ENCODE data around the gene STK36. TPM values are rescaled to one million over a fixed set of nuclear protein-coding genes. Genes with fewer than 3 reads are reported as not detected.
A peak's percentile ranks its signal among the peaks of the same experiment; 100 is the strongest.

Gene STK36, protein sequence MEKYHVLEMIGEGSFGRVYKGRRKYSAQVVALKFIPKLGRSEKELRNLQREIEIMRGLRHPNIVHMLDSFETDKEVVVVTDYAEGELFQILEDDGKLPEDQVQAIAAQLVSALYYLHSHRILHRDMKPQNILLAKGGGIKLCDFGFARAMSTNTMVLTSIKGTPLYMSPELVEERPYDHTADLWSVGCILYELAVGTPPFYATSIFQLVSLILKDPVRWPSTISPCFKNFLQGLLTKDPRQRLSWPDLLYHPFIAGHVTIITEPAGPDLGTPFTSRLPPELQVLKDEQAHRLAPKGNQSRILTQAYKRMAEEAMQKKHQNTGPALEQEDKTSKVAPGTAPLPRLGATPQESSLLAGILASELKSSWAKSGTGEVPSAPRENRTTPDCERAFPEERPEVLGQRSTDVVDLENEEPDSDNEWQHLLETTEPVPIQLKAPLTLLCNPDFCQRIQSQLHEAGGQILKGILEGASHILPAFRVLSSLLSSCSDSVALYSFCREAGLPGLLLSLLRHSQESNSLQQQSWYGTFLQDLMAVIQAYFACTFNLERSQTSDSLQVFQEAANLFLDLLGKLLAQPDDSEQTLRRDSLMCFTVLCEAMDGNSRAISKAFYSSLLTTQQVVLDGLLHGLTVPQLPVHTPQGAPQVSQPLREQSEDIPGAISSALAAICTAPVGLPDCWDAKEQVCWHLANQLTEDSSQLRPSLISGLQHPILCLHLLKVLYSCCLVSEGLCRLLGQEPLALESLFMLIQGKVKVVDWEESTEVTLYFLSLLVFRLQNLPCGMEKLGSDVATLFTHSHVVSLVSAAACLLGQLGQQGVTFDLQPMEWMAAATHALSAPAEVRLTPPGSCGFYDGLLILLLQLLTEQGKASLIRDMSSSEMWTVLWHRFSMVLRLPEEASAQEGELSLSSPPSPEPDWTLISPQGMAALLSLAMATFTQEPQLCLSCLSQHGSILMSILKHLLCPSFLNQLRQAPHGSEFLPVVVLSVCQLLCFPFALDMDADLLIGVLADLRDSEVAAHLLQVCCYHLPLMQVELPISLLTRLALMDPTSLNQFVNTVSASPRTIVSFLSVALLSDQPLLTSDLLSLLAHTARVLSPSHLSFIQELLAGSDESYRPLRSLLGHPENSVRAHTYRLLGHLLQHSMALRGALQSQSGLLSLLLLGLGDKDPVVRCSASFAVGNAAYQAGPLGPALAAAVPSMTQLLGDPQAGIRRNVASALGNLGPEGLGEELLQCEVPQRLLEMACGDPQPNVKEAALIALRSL (N-terminal part only)
- total RNA-seq, result 71.1 TPM

DNA sequence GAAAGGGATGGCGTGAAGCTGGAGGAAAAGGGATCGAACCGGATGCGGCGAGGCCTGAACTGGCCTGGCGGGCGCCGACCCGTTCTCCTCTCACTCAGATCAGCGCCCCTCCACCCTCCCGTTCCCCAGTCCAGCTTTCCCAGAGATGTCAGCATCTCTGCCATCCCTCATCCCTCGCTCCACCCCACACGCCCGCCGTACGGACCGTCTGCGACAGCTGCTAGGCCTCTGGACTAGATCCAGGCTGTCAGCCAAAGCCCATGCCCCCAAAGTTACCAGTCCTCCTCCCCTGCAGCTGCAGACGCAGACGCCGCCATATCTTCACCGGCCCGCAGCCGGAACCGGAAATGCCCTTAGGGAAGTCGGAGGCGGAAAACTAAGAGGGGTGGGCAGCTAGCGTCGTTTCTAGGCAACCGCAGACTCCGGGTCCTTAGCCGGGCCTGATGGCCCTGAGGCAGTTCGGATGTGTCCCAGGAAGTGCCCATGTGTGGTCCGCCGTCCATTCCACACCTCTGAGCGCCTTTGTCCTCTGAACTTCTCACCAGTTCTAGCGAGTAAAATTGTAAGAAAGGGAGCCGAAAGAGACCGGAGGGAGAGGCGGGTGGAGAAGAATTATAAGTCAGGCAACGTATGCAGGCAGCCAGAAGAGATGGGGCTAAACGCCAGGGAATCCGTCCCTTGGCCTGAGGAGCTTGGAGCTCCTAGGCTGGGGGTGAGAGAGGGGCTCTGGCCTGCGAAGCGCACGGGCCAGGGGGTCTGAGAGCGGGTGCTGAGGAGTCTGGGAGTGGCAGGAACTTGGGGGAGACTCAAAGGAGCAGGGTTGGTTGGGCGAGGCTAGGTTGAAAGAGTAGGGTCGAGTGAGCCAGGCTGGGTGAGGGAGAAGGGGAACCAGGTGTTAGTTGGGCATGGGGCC is at the start of gene STK36, which contains the start of gene RNF25:
Gene STK36 (plus strand): TSS at position 433 of the 913 bp plus-strand sequence. CDS start 744 bp downstream, outside the sequence.
Gene RNF25 (minus strand): TSS at position 349 of the 913 bp plus-strand sequence. CDS start 32 bp downstream, at position 317.
- peak; percentile 84 for DNase-seq (ENCODE audit: low spot score)

DNA sequence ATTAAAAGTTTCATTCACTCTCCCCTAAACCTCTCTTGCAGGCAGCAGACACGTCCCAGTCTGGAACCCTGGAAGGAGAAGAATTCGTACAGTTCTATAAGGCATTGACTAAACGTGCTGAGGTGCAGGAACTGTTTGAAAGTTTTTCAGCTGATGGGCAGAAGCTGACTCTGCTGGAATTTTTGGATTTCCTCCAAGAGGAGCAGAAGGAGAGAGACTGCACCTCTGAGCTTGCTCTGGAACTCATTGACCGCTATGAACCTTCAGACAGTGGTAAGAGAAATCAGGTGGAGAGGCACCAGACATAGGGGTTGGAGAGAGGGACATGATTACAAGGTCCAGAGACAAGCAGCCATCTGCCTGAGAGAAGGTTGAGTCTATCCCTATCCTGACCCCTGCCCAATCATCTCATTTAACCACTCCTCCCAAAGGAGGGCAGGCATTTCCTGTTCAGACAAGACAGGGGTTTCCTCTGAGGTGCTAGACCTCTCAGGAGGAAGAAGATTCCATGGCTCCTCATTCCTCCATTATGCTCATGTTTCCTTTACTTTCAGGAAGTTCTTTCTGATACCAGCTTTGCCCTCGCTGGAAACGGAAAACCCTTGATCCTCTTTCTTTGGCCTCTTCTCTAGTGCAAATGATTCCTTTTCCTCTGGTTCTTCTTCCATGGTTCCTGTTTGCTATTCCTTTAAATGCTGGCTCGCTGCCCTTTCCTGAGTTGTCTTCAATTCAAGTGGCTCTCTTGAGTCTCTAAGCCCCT is 49.1 kb upstream of the STK36 start:
- no peak for DNase-seq (ENCODE audit: low spot score)

DNA sequence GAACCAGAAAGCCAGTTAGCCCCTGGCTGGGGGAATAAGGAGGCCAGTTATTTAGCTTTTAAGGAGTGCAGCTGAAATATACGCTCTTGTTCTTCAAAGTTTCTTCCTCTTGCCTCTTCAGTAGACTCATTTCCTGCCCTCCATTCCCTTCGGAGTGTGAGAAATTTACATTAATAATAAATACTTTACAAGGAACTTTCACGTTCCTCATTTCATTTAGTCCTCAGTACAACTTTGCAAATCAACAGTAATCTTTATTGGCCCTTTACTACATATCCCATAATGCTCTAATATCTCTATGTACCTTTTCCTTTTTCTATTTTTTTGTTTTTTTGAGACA is 48.5 kb upstream of the STK36 start:
- DNase-seq (ENCODE audit: low spot score), result no peak

DNA sequence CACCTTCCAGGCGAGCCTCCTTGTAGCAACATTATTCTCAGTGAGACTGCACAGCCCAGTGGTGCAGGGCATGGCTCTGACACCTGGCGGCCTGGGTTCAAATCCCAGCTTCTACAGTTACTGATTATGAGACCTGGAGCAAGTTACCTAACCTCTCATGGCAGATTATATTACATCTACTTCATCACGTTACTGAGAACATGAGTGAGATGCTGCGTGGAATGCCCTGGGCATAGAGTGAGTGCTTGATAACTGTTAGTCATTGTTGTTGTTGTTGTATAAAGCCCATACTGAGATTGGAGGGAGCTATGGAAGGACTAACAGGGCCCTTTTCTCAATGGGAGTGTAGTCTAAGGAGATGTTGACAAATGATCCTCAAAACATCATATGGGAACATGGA is 45.5 kb upstream of the STK36 start:
- DNase-seq (ENCODE audit: low spot score), result no peak

DNA sequence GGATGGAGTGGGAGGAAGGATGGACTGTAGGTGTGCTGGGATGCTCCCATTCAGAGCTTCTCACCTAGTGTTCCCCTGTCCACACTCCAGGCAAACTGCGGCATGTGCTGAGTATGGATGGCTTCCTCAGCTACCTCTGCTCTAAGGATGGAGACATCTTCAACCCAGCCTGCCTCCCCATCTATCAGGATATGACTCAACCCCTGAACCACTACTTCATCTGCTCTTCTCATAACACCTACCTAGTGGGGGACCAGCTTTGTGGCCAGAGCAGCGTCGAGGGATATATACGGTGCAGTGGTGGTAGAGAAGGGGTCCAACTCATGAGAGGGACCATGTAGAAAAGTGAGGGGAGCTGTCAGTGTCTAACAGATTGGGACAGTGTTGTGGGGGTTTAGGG is 43.9 kb upstream of the STK36 start:
- no peak for DNase-seq (ENCODE audit: low spot score)

DNA sequence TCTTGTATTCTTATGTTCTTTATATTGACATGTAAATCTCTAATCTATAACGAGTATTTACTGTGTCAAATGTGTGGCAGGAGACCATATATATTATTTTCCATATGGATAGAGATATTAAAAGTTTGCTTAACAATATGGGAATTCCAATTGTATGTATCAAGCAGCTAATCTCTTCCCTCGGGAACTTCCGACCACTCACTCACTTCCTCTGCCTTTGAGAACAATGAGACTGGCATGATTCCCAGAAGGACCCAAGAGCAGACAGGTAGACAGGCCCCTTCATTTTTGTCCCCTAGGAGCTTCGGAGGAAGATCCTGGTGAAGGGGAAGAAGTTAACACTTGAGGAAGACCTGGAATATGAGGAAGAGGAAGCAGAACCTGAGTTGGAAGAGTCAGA is 40.0 kb upstream of the STK36 start:
- no peak for DNase-seq (ENCODE audit: low spot score)

DNA sequence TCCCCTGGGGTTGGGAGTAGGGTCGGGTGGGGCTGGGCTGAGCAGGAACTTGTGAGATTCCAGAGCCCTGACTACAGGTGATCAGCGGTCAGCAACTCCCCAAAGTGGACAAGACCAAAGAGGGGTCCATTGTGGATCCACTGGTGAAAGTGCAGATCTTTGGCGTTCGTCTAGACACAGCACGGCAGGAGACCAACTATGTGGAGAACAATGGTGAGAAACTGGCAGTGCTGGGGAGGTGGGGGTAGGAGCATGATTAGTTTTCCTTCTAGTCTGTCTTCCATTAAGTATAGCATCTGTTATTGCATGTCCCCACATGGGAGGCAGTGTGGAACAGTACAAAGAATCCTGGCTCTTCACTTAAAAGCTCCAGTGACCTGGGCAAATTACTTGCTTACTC is 36.2 kb upstream of the STK36 start:
- no peak for DNase-seq (ENCODE audit: low spot score)

DNA sequence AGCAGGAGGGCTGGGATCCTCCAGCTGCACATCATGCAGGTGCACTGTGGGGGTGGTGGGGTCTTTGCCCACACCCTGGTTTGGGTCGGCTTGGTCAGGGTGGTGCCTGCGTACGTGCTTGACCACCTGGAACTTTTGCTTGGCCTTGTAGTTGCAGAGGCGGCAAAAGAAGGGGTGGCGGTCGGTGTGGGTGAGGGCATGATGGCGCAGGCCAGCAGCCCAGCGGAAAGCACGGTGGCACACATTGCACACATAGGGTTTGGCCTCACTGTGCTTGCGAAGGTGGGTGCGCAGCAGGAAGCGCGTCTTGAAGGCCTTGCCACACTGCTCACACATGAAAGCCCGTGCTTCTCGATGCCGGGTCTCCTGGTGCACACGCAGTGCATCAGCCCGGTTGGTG is 33.5 kb upstream of the STK36 start:
- DNase-seq (ENCODE audit: low spot score), result no peak

DNA sequence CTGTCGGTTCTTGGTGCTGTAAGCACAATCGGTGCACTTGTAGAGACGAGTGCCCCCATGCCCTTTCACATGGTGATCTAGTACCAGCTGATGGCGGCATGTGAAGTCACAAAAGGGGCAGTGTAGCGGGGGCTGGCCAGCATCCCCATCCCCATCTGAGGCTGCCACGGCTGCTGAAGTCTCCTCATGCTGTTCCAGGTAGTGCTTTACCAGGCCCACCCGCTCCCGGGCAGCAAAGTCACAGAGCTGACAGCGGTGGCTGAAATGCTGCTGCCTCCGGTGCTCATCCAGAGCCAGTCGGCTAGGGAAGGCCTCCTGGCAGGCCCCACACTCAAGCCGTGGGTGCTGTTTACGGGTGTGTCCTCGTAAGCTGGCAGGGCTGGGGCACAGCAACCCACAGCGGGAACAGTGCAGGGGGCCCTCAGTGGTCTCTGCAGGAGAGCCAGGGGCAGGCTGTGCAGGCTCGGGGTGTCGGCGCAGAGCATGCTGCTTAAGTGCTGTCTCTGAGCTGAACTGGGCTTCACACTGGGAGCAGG is 29.7 kb upstream of the STK36 start:
- no peak for DNase-seq (ENCODE audit: low spot score)

DNA sequence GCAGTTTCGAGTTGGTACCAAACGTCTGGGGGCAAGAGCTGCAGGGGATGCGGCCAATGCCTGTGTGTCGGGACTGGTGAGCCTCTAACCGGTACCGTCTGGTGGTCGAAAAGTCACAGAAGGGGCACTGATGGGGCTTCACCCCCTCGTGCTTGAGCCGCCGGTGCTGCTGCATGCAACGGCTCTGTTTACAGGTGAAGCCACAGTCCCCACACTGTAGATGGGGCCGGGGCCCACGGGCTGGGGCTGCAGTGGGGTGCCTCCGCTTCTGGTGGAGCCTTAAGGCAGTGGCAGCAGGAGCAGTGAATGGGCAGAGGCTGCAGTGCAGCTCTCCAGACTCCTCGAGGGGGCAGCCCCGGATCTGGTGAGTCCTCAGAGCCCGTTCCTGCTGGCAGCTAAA is 29.1 kb upstream of the STK36 start:
- no peak for DNase-seq (ENCODE audit: low spot score)

DNA sequence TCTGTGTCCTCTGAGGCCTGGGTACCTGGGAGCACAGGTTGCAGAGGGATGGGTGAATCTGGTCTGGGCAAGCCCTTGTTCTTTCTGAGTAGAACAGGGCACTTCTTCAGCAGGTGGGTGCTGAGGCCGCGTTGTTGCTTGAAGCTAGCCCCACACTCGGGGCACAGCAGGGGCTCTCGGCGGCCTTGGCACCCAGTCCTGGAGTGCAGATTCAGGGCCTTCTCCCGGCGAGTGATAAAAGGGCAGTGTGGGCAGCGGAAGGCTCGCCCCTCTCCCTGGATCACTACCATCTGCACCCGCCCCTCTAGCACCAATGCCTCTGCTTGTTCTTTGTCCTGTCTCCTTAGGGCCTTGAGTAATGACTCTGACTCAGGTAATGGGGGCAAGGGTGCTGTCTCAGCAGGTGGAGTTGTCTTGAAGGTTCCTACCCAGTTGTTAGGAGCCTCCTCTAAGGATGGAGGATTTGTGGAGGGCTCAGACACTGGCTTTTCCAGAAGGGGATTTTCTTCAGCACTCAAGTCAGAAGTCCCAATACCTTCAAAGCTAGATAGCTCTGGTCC is 28.1 kb upstream of the STK36 start:
- no peak for DNase-seq (ENCODE audit: low spot score)

DNA sequence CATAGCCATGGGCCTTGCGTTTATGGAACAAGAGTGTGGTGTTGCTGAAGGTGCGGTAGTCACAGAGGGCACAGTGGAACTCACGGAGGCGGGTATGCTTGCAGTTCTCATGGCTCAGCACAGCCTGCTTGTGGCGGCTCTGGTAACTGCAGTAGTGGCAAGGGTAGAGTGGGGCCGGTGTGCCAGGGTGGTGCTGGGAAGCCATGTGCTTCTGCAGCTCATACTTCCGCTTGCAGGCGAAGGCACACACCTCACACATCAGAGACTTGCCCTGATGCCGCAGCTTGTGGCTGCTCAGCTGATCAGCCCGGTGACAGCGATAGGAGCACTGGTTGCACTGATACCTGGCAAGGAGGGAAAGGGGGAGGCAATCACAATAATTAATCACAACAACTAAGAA is 27.2 kb upstream of the STK36 start:
- peak; percentile 36 for DNase-seq (ENCODE audit: low spot score)

DNA sequence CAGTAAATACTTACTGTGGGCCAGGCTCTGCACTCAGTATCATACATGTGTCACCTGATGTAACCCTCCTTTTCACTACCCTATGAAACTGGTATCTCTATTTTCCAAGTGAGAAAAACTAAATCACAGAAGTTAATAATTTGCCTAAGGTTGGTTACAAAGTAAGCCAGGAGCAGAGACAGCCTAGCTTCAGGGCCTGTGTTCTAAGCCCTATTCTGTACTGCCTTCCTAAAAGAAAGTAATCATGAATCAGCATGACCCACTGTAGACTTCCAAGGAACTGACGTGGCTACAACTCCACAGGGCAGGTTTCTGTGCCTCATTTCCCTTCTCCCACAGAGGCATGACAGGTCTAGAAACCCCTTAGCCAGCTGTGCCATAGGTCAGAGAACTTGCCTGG is 26.8 kb upstream of the STK36 start:
- no peak for DNase-seq (ENCODE audit: low spot score)

DNA sequence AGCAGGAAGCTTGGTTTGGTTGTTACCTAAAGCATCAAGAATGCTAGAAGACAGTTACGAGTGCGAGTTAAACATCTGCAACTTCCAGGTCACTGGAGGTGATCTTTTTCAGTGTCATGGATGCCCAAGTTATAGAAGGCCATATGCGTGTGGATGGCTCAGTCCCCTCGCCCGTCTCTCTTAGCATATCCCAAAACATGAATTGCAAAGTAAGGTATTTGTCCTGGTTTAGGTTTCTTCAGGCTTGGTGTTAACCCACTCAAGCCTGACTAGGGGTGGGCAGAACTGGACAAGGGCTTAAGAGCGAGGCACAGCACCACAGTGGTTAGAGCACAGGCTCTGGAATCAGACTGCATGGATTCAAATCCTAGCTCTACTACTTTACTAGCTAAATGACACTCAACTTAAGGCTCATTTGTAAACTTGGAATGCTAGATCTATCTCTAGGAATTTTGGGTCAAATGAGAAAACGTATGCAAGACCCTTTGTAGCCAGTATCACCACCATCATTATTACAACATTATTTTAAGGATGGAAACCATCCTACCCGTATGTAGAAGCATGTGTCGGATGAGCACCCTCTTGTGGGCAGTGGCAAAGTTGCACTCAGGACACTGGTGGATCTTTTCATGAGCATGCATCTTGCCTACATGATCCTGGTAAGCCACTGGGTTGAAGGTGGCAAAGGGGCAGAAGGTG is 23.6 kb upstream of the STK36 start:
- peak; percentile 53 for DNase-seq (ENCODE audit: low spot score)

DNA sequence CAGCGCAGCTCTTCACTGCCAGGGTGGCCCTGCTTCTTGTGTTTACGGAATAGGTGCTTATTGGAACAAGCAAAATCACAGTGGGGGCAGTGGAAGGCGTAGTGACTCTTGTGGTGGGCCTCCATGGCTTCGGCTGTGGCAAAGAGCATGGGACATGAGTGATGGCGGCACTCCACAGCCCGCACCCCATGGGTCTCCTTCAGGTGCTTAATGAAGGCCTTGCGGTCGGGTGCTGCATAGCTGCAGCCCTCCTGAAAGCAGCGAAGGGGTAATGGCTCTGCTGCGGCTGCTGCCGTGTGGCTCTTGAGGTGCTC is 23.1 kb upstream of the STK36 start:
- DNase-seq (ENCODE audit: low spot score), result no peak

DNA sequence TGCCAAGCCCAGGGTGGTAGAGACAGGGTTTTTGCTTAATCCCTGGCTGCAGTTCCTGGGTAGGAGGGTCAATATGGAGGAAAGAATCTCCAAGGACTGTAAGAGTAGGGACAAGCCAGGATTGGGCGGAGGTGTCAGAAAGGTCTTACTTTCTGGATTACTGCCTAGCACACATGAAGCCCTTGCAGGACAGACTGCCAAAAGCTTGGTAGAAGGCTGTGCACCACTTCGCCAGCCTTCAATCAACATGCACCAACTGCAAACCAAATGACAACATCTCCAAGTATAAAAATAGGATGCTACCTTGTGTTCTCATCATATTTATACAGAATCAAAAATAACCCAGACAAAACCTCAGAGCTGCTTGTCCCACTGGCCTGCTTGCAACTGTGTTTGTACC is 16.1 kb upstream of the STK36 start:
- DNase-seq (ENCODE audit: low spot score), result no peak

DNA sequence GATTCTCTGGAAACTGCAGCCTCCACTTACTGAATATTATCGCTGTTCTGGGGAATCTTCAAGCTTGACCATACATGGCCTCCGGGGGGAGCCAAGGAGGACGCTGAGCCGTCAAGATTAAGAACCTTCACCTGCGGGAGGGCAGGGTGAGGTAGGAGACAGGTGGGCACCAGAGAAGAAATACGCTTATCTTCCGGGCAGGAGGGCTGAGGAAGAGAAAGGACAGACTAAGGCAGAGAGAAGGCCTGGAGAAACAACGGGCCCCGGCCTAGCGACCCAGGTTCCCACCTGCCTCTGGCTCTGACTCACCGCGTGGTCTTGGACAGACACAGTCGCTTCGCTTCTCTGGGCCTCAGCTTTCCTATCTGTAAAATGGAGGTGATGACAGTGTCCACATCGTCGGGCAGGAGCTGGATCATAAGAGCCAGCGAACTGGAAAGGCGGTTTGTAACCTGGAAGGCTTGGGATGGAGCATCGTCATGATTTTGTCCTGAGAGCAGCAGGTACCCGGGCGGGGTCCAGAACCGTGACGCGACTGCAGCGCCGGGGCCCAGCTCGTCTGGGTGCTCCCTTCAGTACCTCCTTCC is 13.1 kb upstream of the STK36 start:
- DNase-seq (ENCODE audit: low spot score), result no peak

DNA sequence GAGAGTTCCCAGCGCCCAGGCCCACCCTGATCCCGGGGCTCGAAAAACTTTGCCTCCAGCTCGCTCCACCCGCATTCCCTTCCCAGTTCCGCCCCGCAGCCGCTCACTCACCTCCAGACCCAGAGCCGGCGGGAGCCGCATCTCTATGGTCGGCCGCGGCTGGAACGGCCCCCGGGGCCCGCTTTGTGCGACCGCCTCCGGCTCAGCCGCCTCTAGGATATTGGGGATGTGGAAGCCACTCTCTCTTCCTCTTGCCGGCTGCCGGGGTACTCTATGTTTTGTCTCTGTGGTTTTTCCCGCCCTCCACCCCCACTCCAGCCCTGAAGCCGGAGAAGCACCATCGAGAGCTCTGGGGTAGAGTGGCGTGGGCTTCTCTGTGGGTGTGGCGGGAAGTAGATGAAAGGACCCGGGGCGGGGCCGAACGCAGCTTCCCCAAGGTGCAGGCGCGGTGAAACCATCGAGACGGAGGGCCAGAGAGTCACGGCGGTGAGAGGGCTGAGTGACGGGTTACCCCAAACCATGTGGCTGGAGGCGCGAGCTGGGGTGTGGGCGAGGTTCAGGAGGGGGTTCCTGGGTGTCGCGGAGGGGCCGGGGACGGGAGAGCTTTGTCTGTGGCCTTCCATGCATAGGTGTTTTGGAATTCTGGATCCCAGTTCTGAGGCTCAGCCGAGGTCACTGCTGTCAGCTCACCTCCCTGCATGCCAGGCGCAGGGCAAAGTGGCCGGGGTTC is 12.5 kb upstream of the STK36 start, which contains the start of the genes BCS1L and ZNF142:
Gene BCS1L (plus strand): TSS at position 426 of the 730 bp plus-strand sequence. CDS start 1,305 bp downstream, outside the sequence.
Gene ZNF142 (minus strand): TSS at position 366 of the 730 bp plus-strand sequence. CDS start 3,194 bp downstream, outside the sequence.
- peak; percentile 93 for DNase-seq (ENCODE audit: low spot score)
